MM.1S (cell line): Measurements from ENCODE around the gene FOXI2.

Experiments used
- EZH2 ChIP-seq: fragments of 300-600 bp; sonication (generic); optimal IDR thresholded peaks from 2 replicates; pipeline ENCODE3; 2017; ENCODE audit warnings: low read depth, mild to moderate bottlenecking, antibody characterized with exemption, low read length, mixed read lengths
- EZH2phosphoT487 ChIP-seq: fragments of 300-600 bp; sonication (generic); IDR thresholded peaks from 2 replicates; pipeline ENCODE4 v1.6.1; 2018; ENCODE audit warnings: antibody characterized with exemption, low read length
- TF ChIP-seq, protein P1 (sequence below): fragments of 300-600 bp; sonication (generic); IDR thresholded peaks from 2 replicates; pipeline ENCODE4 v1.5.1; 2016; ENCODE audit warnings: antibody characterized with exemption, low read length, mixed read lengths

- TF ChIP-seq, protein P1, sequence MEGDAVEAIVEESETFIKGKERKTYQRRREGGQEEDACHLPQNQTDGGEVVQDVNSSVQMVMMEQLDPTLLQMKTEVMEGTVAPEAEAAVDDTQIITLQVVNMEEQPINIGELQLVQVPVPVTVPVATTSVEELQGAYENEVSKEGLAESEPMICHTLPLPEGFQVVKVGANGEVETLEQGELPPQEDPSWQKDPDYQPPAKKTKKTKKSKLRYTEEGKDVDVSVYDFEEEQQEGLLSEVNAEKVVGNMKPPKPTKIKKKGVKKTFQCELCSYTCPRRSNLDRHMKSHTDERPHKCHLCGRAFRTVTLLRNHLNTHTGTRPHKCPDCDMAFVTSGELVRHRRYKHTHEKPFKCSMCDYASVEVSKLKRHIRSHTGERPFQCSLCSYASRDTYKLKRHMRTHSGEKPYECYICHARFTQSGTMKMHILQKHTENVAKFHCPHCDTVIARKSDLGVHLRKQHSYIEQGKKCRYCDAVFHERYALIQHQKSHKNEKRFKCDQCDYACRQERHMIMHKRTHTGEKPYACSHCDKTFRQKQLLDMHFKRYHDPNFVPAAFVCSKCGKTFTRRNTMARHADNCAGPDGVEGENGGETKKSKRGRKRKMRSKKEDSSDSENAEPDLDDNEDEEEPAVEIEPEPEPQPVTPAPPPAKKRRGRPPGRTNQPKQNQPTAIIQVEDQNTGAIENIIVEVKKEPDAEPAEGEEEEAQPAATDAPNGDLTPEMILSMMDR: no peak
- TF ChIP-seq EZH2 (no peak), EZH2phosphoT487 (no peak)
Measured at GRCh38 chr10:127735156-127735555, 1.8 kb upstream of the FOXI2 start.
